Activated T-cell treated with anti-CD3 and anti-CD28 coated beads, Interleukin-2, amount 50 U/mL, for 72 hours (primary cell): Measurements from ENCODE around the gene KCNG1. TPM values are rescaled to one million over a fixed set of nuclear protein-coding genes. Genes with fewer than 3 reads are reported as not detected.

Experiments used
- ATAC-seq, 2 donors: fragments of 150-1000 bp; cut with Tn5 transposase; replicated peaks in 1 of 2; 2 replicates each; pipeline ENCODE4 v1.10.0; 2021; ENCODE audit warnings: moderate library complexity in 2 of 2, mild to moderate bottlenecking in 1 of 2
- DNase-seq, 2 donors: peaks; one replicate each; pipeline ENCODE4 v3.0.0; 2021 to 2022; ENCODE audit warnings: mixed read lengths in 1 of 2
- H3K27ac Mint-ChIP-seq: one replicate; pipeline ENCODE4 v1.8.0; 2022; ENCODE audit warnings: mild to moderate bottlenecking, moderate library complexity, mixed read lengths
- H3K27me3 Mint-ChIP-seq: one replicate; pipeline ENCODE4 v1.8.0; 2022; ENCODE audit warnings: low read depth, mixed read lengths
- H3K36me3 Mint-ChIP-seq, 2 donors: one replicate each; pipeline ENCODE4 v1.8.0; 2022; ENCODE audit warnings: mixed read lengths in 2 of 2, mild to moderate bottlenecking in 1 of 2; ENCODE audit not compliant: insufficient read depth in 2 of 2
- H3K4me1 Mint-ChIP-seq: one replicate; pipeline ENCODE4 v1.8.0; 2022; ENCODE audit warnings: low read depth, mixed read lengths
- H3K4me3 Mint-ChIP-seq, 2 donors: one replicate each; pipeline ENCODE4 v1.8.0; 2022; ENCODE audit warnings: mild to moderate bottlenecking in 2 of 2, mixed read lengths in 2 of 2, moderate library complexity in 2 of 2
- H3K9me3 Mint-ChIP-seq, 2 donors: one replicate each; pipeline ENCODE4 v1.8.0; 2022; ENCODE audit warnings: mixed read lengths in 2 of 2
- total RNA-seq, 2 donors: library from RNA; stranded (reverse); gene quantifications; one replicate each; pipeline ENCODE4 v1.2.3, GENCODE V29; 2022

KCNG1 gene
- total RNA-seq, 2 donors from 2014 or later: 1.6 to 4.0 TPM

GRCh38 chr20:51029963-51030920 lies 7.3 kb upstream of the KCNG1 start:
- H3K27me3 Mint-ChIP-seq: peaks cover 76% of the 10 kb centered on the region
- H3K4me1 Mint-ChIP-seq: peaks cover 20% of the 10 kb centered on the region
- H3K27ac Mint-ChIP-seq: no peak overlapping the region
- H3K9me3 Mint-ChIP-seq: peaks cover 0 to 8% of the 10 kb centered on the region in 2 donors
- H3K4me3 Mint-ChIP-seq: no peak overlapping the region
- ATAC-seq: no peak
- DNase-seq: no peak
- H3K36me3 Mint-ChIP-seq: peaks cover 2 to 9% of the 10 kb centered on the region in 2 donors

- H3K27me3 Mint-ChIP-seq: peaks cover 82% of the 10 kb centered on the region
- ATAC-seq: no peak
- no peak for DNase-seq
- peaks cover 0 to 8% of the 10 kb centered on the region in 2 donors for H3K9me3 Mint-ChIP-seq
- H3K27ac Mint-ChIP-seq: no peak overlapping the region
- H3K4me1 Mint-ChIP-seq: peaks cover 19% of the 10 kb centered on the region
- no peak overlapping the region for H3K4me3 Mint-ChIP-seq
- H3K36me3 Mint-ChIP-seq: peaks cover 2 to 9% of the 10 kb centered on the region in 2 donors
Observed at GRCh38 chr20:51029556-51029955, 6.6 kb upstream of the KCNG1 start.

GRCh38 chr20:51028616-51029212 lies 5.8 kb upstream of the KCNG1 start:
- no peak for DNase-seq
- no peak for ATAC-seq
- H3K27ac Mint-ChIP-seq: no peak overlapping the region
- H3K36me3 Mint-ChIP-seq: peaks cover 2 to 8% of the 10 kb centered on the region in 2 donors
- no peak overlapping the region for H3K4me3 Mint-ChIP-seq
- H3K27me3 Mint-ChIP-seq: peaks cover 91% of the 10 kb centered on the region
- peaks cover 13% of the 10 kb centered on the region for H3K4me1 Mint-ChIP-seq
- peaks cover 0 to 8% of the 10 kb centered on the region in 2 donors for H3K9me3 Mint-ChIP-seq

GRCh38 chr20:51027035-51027795 lies 4.3 kb upstream of the KCNG1 start:
- no peak for ATAC-seq
- H3K27ac Mint-ChIP-seq: no peak overlapping the region
- peaks cover 1 to 6% of the 10 kb centered on the region in 2 donors for H3K36me3 Mint-ChIP-seq
- H3K27me3 Mint-ChIP-seq: peaks cover 91% of the 10 kb centered on the region
- H3K4me1 Mint-ChIP-seq: peaks cover 8% of the 10 kb centered on the region
- peaks cover 0 to 6% of the 10 kb centered on the region in 2 donors for H3K9me3 Mint-ChIP-seq
- DNase-seq: no peak
- no peak overlapping the region for H3K4me3 Mint-ChIP-seq

- ATAC-seq (no peak), DNase-seq (no peak)
- H3K36me3 Mint-ChIP-seq: no peaks in the 10 kb centered on the region
- peaks cover 91% of the 10 kb centered on the region for H3K27me3 Mint-ChIP-seq
- H3K9me3 Mint-ChIP-seq: no peaks in the 10 kb centered on the region
- H3K27ac Mint-ChIP-seq: no peak overlapping the region
- no peak overlapping the region for H3K4me3 Mint-ChIP-seq
- peaks cover 13% of the 10 kb centered on the region for H3K4me1 Mint-ChIP-seq
Observed at GRCh38 chr20:51026269-51026668, 3.4 kb upstream of the KCNG1 start.

- DNase-seq (no peak), ATAC-seq (no peak)
- Mint-ChIP-seq H3K27ac (no peak overlapping the region), H3K27me3 (peaks cover 88% of the 10 kb centered on the region), H3K4me1 (peaks cover 13% of the 10 kb centered on the region), H3K9me3 (no peaks in the 10 kb centered on the region), H3K36me3 (no peaks in the 10 kb centered on the region), H3K4me3 (no peak overlapping the region)
Observed at GRCh38 chr20:51024761-51025160, 1.9 kb upstream of the KCNG1 start.

- ATAC-seq (no peak), DNase-seq (no peak)
- no peaks in the 10 kb centered on the region for H3K9me3 Mint-ChIP-seq
- H3K4me3 Mint-ChIP-seq: peak overlapping the region; percentile 70 to 72
- no peak overlapping the region for H3K27ac Mint-ChIP-seq
- H3K27me3 Mint-ChIP-seq: peaks cover 80% of the 10 kb centered on the region
- peaks cover 13% of the 10 kb centered on the region for H3K4me1 Mint-ChIP-seq
- H3K36me3 Mint-ChIP-seq: no peaks in the 10 kb centered on the region
Observed at GRCh38 chr20:51023617-51024155, 779 bp upstream of the KCNG1 start.

- Mint-ChIP-seq H3K4me3 (peak overlapping the region; percentile 30 to 44), H3K4me1 (peaks cover 13% of the 10 kb centered on the region), H3K36me3 (no peaks in the 10 kb centered on the region), H3K9me3 (no peaks in the 10 kb centered on the region), H3K27ac (no peak overlapping the region), H3K27me3 (peaks cover 69% of the 10 kb centered on the region)
- ATAC-seq: peak in 1 of 2 donors; percentile 10
- no peak for DNase-seq
Observed at GRCh38 chr20:51022227-51022802, 592 bp downstream of the KCNG1 start.

- no peak overlapping the region for H3K27ac Mint-ChIP-seq
- peaks cover 13% of the 10 kb centered on the region for H3K4me1 Mint-ChIP-seq
- peaks cover 67% of the 10 kb centered on the region for H3K27me3 Mint-ChIP-seq
- no peaks in the 10 kb centered on the region for H3K9me3 Mint-ChIP-seq
- H3K4me3 Mint-ChIP-seq: peak overlapping the region; percentile 30 to 44
- no peaks in the 10 kb centered on the region for H3K36me3 Mint-ChIP-seq
- ATAC-seq (no peak), DNase-seq (no peak)
Observed at GRCh38 chr20:51021067-51022025, 1.6 kb downstream of the KCNG1 start.

GRCh38 chr20:51020657-51021056 lies 2.2 kb downstream of the KCNG1 start:
- peaks cover 13% of the 10 kb centered on the region for H3K4me1 Mint-ChIP-seq
- H3K27me3 Mint-ChIP-seq: peaks cover 61% of the 10 kb centered on the region
- H3K27ac Mint-ChIP-seq: no peak overlapping the region
- ATAC-seq: no peak
- no peaks in the 10 kb centered on the region for H3K9me3 Mint-ChIP-seq
- no peak overlapping the region for H3K4me3 Mint-ChIP-seq
- DNase-seq: no peak
- no peaks in the 10 kb centered on the region for H3K36me3 Mint-ChIP-seq

GRCh38 chr20:51019656-51020592 lies 3.0 kb downstream of the KCNG1 start:
- Mint-ChIP-seq H3K36me3 (no peaks in the 10 kb centered on the region), H3K27me3 (peaks cover 61% of the 10 kb centered on the region), H3K9me3 (no peaks in the 10 kb centered on the region)

More at GRCh38 chr20:51019656-51020592, 3.0 kb downstream of the KCNG1 start:
- ATAC-seq: no peak
- DNase-seq: no peak
- Mint-ChIP-seq H3K4me1 (peaks cover 13% of the 10 kb centered on the region), H3K4me3 (no peak overlapping the region), H3K27ac (no peak overlapping the region)
